T-helper 1 cell (primary cell): ENCODE data around the gene PTH2.
A peak's percentile ranks its signal among the peaks of the same experiment; 100 is the strongest.
"Not testable (repeated sequence)": the region's sequence is repeated elsewhere in the genome, so short reads cannot be mapped to it uniquely, and the experiment has no call there.

ENCODE experiments used
- DNase-seq, 5 donors: peaks; one replicate each; pipeline ENCODE4 v3.0.0-alpha.2; 2012 to 2020

Gene PTH2

DNA sequence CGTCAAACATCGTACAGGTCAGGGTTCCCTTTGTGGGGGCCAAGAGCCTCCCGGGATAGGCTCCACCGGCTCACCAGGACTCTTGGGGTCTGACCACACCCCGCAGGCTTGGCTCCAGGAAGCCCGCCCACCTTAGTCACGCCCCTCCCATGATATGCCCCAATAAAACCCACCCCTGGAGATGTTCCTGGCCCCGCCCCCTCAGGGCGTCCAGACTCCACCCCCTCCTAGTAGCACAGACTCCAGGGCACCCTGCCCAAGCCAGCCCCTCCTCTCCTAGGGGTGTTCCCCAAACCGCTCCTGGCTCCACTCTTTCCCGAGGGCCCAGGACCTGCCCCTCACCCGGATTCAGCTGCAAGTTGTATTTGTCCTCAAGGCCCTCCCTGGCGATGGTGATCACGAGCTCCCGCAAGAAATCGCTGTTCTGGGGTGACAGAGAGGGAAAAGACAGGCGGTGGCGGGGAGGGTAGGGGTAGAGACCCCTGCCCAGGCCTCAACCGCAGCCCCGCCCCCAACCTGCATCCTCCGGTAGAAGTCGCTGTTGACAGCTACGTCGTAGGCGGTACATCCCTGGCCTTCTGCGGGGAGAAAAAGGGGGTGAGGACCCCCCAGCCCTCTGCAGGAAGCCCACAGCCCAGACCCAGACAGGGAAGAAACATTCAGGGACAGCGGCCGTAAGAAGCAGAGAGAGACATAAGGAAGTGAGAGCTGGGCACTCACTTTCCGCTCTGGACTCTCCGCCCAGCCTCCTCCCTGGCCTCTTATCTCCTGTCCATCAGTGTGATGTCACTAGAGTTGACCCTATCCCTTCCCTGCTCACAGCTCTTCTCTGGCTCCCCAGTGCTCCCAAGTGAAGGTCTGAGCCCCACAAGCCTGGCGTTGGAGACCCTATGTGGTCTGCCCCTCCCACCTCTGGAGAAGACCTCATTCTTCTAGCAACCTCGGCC lies 24.5 kb upstream of the PTH2 start:
- no peak for DNase-seq

DNA sequence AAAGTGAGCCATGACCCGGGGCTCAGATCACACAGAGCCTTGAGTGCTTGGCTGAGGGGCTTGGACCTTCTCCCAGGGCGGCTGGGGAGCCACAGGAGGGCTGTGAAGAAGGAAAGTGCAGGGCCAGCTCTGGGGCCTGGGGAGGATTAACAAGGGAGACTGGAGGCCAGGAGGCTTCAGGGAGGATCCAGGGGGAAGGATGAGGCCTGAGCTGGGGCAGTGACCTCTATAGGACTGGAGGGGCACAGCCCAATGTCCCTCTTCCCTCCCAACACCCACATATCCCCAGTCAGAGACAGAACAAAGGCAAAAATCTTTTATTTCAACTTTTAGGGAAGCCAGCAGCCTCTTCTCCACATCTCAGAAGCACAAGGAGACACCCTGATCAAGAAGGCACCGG lies 22.8 kb upstream of the PTH2 start:
- no peak for DNase-seq

DNA sequence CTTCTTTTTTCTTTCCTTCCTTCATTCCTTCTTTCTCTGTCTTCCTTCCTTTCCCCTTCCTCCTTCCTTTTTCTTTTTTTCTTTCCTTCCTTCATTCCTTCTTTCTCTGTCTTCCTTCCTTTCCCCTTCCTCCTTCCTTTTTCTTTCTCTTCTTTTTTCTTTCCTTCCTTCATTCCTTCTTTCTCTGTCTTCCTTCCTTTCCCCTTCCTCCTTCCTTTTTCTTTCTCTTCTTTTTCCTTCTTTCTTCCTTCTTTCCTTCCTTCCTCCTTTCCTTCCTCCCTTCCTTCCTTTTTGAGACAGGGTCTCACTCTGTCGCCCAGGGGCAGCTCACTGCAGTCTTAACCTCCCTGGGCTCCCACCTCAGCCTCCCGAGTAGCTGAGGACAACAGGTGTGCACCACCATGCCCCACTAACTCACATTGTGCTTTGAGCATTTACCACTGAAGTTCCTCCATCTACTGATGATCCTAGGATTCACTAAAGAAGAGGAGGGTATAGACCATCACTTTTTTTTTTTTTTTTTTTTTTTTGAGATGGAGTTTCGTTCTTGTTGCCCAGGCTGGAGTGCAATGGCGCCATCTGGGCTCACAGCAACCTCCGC lies 21.0 kb upstream of the PTH2 start:
- not testable (repeated sequence) for DNase-seq

DNA sequence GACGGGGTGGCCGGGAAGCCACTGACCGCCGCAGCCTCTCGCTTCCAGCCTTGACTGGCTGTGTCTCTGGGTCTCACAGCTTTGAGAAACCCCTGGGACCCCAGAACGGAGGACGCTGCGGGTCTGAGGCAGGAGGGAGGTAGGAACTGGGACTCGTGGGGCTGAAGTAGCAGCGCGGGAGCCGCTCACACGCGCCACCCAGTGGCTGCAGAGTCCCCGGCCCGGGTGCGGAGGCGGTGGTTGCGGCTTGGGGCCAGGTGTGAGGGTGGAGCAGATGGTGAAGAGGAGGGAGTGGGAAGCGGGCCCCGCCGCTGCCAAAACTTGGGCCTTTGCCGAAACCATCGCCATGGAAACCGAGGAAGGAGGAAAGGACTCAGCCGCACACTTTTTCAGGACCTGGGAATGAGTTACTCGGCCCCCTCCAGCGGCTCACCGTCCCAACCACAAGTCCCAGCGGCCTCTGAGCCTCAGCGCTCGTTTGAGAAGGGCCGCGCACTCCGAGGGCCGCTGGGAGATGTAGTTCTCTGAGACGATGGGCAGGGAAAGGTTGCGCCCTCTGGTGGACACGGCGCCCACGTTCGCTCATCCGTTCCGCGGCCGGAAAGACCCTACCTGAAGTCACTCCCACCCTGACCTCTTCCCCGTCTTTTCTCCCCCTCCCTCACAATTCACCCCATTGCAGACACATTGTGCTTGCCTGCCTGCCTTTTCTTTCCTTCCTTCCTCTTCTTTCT lies 20.3 kb upstream of the PTH2 start:
- DNase-seq = peak; percentile 83 to 94 (median 90)

DNA sequence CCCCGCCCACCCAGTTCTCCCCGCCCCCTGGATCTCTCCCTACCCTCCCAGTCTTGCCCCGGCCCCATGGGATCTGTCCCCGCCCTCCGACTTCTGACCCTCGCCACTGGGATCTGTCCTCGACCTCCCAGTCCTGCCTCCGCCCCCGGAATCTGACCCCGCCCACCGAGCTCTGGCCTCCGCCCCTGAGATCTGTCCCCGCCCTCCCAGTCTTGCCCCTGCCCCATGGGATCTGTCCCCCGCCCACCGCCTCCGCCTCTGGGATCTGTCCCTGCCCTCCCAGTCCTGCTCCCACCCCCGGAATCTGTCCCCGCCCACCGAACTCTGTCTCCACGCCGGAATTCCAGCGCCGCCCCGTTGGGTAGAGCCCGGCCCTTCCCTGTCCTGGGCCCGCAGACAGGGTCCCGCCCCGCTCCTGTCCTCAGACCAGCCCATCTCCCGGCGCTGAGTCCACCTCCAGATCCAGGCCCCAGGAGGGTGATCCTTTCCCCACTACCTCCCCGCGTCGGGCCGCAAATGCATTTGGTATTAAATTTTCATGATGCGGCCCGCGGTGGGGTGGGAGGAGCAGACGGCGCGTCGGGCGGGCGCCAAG lies 19.6 kb upstream of the PTH2 start:
- DNase-seq = peak; percentile 35 to 64 (median 44)

DNA sequence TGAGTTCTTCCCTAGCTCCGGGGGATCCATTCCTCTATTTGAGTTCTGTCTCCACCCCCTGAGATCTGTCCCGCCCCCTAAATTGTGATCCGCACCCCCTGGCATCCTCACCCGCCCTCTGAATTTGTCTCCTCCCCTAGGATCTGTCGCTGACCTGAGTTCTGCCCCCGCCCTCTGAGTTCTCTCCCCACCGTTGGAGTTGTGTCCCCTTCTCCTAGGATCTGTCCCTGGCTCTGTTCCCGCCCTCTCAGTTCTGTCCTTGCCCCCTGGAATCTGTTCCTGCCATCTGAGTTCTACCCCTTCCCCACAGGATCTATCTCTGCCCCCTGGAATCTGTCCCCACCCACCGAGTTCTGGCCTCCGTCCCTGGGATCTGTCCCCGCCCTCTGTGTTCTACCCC lies 19.1 kb upstream of the PTH2 start:
- DNase-seq = no peak

DNA sequence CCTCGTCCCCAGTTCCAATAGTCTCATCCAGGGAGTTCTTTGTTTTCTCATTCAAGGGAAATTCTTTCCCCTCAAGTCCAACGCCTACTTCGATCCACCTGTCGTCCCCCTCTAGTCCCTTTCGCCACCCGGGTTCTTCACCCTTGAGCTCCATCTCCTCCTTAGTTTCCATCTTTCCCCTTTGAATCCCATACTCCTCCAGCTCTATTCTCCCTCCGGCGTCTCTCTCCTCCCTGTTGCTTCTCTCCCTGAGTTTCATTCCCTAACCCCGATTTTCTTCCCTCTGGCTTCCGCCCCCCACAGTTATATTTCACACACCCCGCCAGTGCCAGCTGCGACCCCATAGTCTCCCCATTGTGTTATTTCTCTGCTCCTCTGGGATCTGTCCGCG lies 18.7 kb upstream of the PTH2 start:
- DNase-seq = no peak

DNA sequence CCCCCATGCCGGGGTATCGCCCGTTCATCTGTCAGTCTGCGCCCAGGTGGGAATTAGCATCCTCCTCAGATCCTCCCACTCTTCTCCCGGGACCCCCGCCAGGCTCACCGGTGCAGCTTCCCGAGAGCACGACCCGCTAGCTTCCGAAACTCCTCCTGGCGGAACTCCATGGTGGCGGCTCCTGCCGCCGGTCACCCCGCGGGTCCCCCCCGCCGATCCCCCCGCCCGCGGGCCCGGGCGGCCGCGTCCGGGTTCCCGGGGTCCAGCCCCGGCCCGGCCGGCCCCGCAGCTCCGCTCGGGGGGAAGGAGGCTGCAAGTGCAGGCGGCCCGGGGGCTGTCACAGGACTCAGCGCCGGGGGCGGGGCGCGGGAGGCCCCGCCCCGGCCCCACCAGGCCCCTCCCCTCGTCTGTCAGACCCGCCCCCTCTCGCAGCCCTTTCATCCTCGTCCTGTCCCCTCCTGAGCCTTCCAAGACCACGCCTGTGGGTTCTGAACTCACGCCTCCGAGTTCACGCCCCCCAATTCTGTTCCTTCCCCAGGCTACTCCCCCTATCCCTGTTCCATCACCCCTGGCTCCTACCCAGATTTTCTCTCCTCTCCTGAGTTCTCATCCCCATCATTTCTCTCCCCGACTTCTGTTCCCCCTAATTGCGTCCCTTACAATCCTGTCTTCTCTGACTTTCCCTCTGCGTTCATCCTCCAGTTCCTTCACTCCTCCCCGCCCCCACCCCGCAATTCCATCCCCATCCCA lies 18.1 kb upstream of the PTH2 start, which contains the start of gene SLC17A7:
Gene SLC17A7, minus strand, starts transcription at position 318 of the 750 bp plus-strand sequence. Its CDS starts 148 bp downstream, at position 170.
- DNase-seq = peak in 4 of 5 donors; percentile 29 to 49 (median 38)

DNA sequence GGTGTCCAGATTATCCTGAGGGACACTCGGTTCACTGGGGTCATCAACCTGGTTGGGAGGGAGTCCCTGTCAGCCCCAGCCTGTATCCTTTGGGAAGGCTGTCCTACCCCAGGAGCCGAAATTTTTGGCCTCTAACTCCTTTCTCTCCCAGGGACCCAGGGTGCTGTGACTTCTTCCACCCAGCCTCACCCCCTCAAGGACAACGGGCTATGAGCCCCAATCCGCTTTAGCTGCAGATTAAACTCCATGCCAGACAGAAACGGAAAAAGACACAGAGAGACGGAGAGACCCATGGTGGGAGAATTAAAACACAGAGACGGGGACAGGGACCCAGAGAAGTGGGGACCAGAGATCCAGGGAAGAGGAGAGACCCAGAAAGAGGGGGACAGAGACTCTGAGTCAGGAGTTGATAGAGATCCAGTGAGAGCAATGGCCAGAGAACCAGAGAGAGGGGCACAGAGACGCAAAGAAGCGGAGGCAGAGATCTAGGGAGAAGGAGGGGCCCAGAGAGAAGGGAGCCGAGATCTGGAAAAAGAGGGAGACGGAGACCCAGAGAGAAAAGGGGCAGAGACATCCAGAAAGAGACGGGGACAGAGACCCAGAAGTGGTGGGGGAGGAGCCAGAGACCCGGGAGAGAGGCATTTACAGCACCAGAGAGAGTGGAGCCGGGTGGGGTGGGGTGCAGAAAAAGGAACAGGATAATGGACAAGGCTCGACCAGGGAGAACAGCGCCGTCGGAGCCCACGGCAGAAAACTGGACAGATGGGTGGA lies 17.4 kb upstream of the PTH2 start:
- DNase-seq = no peak

DNA sequence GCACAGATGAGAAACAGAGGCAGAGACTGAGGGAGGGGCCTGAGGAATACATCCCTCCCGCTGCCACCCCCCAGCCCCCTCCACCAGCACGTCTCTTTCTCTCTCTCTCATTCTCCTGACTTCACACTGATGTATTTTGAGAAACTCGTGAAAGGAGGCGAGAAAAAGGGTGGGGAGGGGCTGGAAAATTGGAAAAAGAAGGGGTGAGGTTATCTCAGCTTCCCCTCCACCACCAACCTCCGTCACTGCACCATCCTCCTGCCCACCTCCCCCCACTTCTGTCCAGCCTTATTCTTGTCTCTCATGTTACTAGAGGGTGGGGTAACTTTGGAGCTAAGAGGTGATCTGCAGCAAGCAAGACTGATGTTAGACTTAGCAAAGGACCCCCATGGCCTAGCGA lies 16.6 kb upstream of the PTH2 start:
- DNase-seq = no peak

DNA sequence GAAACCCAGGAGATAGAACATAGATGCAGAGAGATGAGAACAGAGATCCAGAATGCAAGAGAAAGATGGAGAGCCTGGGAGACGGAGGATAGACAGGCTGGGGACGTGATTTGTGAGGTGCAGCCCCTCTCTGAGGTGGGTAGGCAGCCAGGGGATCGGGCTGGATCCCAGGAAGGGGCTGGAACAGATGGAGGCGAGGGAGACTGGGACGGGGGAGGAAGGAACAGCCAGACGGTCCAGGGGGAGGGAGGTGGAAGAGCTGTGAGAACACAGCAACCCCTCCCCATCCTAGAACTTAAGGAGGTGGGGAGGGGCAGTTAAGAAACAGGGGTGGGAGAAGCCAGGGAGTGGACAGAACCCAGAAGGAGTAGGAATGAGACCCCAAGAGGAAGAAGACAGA lies 15.0 kb upstream of the PTH2 start:
- DNase-seq = no peak

DNA sequence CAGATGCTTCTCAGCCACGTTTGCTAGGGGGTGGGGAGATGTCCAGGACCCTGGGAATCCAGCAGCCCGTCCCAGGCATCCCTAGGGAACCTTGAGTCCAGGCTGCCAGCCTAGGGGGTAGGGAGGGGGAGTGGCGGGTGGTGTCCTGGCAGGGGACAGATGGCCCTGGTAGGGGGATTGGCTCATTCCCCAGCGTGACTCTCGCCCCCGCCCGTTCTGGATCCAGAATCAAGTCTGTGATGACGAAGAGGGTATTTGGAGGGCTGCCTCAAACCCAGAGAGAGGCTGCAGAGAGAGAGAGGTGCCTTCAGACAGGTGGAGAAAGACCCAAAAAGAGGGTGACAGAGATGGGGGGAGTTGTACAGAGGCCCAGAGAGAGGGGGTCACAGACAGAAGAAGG lies 14.0 kb upstream of the PTH2 start:
- DNase-seq = no peak

DNA sequence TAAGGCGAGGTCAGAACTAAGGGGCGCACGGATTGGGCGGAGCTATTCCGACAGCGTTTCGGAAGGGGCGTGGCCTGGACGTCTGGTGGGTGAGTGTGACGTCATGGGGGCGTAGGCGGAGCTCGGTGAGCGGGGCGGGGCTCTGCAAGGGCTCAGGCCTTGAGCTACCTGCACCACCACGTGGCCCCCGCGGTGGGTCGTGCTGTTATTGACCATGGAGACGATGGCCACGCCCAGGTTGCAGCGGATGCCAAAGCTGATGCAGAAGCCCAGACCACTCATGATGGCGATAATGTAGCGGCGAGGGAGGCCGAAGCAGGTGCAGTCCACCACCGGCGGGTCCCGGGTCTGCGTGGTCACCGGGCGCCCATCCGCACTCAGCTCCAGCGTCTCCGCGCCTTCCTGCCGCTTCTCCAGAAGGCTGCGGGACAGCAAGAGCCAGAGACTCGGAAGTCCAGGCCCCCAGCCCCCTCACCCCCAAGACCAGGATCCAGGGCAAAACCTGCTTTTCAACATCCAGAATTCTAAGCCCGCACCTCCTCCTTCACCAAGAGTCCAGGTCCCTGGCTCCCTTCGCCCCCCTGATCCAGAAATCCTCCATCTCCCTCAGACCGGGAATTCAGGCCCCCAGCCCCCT lies 13.3 kb upstream of the PTH2 start:
- peak in 3 of 5 donors; percentile 43 to 49 (median 48) for DNase-seq

DNA sequence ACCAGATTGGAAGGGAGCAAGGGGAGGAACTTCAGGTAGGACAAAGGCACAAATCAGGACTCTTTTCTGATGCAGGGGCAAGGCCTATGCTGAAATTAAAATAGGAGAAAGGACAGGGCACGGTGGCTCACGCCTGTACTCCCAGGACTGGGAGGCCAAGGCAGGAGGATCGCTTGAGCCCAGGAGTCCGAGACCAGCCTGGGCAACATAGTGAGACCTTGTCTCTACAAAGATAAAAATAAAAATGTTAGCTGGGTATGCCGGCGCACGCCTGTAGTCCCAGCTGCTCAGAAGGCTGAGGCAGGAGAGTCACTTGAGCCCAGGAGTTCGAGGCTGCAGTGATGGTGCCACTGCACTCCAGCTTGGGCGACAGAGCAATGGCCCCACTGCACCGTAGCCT lies 12.4 kb upstream of the PTH2 start:
- DNase-seq = no peak

DNA sequence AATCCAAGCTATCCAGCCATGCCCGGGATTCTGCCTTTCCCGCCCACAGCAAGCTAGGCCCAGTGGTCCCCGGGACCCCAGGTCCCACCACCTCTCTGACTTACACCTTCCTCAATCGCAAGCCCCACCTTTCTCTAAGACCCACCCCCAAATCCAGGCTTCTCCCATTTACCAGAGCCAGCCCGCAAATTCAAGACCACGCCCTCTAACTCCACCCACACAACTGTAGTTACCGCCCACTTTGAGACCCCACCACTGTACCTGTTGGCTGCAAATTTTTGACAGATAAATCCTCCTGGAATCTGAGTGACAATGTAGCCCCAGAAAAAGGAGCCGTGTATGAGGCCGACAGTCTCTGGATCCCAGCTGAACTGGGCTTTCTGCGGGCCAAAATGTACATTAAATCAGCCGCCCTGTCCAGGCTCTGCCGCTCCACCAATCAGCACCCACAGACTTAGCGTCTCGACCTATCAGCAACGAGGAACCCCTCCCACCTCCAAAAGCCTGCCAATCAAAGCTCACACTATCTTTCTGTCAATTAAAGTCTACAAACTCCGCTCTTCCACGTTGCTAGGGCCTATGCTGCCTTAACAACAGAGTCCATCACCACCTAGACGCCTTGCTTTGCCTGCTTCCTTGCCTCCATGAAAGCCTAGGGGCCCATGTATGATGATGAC lies 11.8 kb upstream of the PTH2 start:
- DNase-seq = no peak

DNA sequence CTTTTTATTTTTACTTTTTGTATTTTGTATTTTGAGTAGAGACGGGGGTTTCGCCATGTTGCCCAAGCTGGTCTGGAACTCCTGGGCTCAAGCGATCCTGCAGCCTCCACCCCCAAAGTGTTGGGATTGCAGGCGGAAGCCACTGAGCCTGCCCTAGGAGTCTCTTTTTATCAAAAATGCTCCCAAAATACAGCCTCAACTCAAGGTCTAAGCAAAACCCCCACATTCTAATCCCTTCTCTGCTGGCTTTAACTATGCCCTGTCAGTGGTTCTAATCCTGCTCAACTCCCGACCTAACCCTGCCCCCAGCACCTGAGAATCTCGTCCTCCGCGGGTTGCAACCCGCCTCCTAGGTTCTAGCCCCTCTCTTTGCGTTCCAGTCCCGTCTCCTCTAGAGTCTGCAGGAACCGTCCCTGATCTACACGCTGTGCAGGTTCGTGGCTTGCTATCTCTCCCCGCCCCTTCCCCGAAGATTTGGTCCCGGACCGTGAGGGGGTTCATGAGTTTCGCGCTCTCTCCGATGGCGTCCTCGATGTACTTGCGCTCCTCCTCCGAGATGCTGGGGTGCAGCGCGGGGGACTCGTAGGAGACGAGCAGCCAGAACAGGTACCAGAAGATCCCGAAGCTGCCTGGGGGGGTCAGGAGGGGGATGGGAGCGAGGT lies 10.1 kb upstream of the PTH2 start:
- DNase-seq = no peak

DNA sequence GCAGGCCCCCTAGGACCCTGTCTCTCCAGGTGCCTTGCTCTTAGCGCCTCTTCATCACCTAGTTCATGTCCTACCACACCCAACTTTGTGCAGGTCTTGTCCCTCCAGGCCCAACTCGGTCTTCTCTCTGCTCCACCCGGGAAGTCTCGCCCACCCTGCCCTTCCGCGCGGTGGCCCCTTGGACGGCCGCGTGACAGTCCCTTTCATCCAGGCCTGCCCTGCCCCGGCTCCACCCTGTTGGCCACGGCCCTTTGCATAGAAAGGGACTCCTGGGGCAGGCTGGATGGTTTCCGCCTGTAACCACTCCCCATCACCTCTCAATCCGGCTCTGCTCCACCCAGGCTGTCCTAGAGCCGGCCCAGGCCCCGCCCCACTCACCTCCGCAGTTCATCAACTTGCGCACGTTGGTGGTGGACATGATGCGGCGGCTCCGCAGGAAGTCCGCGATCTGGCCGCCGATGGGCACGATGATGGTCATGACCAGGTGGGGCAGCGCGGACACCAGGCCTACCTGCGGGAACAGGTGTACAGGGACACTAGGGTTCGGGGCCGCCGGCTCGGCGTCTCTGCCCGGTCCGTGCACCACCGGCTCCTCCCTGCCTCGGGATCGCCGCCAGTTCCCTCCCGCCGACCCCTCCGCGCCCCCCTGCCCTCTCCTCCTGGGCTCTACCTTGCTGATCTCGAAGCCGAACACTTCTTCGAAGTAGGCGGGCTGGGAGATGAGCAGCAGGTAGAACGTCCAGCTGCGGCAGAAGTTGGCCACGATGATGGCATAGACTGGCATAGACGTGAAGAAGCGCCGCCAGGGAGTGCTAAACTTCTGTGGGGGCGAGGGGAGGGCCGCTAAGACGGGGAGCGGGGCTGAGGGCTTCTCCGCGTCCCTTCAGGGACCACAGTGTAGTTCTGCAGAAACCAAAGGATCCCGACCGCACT lies 9.2 kb upstream of the PTH2 start:
- DNase-seq = peak in 1 of 5 donors; percentile 41

DNA sequence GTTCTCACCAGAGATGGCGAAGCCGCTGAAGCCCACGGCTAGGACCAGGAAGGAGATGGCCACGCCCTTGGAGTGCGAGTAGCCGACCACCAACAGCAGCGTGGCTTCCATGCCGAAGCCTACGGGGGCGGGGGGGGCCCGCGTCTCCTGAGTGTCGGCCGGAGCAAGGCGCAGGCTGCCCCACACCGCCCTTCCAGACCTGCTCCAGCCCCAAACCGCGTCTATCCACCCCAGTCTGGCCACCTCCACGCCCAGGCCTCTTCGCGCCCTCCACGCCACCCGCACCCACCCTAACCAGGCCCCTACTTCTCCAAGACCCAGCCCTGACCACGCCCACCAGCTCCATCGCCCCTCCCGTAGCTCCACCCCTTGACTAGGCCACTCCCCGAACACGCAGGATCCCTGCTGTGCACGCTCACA lies 8.1 kb upstream of the PTH2 start:
- DNase-seq = no peak
